HL-60 (cell line): ENCODE data around the gene IL15.

Experiments used
- GABPA ChIP-seq: IDR thresholded peaks from 2 replicates; pipeline ENCODE4 v1.6.1; 2012; ENCODE audit warnings: low read depth
- POLR2AphosphoS5 ChIP-seq: IDR thresholded peaks from 2 replicates; pipeline ENCODE4 v1.6.1; 2012; ENCODE audit warnings: low read depth
- TF ChIP-seq, protein P1 (sequence below): IDR thresholded peaks from one replicate; pipeline ENCODE4 v1.5.1; 2011; ENCODE audit warnings: low read length, control low read depth, inconsistent platforms; ENCODE audit not compliant: insufficient read depth
- TF ChIP-seq, protein P2 (sequence below): IDR thresholded peaks from 2 replicates; pipeline ENCODE4 v1.6.1; 2012; ENCODE audit warnings: low read depth; ENCODE audit not compliant: insufficient replicate concordance

DNA sequence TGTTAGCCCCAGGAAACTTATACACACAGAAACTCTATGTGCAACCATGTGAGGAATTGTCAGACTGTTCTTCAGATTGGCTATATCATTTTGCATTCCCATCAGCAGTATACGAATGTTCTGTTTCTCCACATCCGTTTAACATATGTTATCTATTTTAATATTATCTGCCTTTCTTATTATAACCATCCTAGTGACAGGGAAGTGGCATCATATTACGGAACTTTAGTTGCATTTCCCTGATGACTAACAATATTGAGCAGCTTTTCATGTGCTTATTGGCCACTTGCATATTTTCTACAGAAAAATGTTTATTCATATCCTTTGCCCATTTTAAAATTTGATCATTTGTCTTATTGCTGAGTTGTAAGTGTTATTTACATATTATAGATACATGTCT, 36.5 kb upstream of the IL15 start:
- TF ChIP-seq, protein P1, sequence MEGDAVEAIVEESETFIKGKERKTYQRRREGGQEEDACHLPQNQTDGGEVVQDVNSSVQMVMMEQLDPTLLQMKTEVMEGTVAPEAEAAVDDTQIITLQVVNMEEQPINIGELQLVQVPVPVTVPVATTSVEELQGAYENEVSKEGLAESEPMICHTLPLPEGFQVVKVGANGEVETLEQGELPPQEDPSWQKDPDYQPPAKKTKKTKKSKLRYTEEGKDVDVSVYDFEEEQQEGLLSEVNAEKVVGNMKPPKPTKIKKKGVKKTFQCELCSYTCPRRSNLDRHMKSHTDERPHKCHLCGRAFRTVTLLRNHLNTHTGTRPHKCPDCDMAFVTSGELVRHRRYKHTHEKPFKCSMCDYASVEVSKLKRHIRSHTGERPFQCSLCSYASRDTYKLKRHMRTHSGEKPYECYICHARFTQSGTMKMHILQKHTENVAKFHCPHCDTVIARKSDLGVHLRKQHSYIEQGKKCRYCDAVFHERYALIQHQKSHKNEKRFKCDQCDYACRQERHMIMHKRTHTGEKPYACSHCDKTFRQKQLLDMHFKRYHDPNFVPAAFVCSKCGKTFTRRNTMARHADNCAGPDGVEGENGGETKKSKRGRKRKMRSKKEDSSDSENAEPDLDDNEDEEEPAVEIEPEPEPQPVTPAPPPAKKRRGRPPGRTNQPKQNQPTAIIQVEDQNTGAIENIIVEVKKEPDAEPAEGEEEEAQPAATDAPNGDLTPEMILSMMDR = no peak
- TF ChIP-seq, protein P2, sequence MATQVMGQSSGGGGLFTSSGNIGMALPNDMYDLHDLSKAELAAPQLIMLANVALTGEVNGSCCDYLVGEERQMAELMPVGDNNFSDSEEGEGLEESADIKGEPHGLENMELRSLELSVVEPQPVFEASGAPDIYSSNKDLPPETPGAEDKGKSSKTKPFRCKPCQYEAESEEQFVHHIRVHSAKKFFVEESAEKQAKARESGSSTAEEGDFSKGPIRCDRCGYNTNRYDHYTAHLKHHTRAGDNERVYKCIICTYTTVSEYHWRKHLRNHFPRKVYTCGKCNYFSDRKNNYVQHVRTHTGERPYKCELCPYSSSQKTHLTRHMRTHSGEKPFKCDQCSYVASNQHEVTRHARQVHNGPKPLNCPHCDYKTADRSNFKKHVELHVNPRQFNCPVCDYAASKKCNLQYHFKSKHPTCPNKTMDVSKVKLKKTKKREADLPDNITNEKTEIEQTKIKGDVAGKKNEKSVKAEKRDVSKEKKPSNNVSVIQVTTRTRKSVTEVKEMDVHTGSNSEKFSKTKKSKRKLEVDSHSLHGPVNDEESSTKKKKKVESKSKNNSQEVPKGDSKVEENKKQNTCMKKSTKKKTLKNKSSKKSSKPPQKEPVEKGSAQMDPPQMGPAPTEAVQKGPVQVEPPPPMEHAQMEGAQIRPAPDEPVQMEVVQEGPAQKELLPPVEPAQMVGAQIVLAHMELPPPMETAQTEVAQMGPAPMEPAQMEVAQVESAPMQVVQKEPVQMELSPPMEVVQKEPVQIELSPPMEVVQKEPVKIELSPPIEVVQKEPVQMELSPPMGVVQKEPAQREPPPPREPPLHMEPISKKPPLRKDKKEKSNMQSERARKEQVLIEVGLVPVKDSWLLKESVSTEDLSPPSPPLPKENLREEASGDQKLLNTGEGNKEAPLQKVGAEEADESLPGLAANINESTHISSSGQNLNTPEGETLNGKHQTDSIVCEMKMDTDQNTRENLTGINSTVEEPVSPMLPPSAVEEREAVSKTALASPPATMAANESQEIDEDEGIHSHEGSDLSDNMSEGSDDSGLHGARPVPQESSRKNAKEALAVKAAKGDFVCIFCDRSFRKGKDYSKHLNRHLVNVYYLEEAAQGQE = no peak
- TF ChIP-seq POLR2AphosphoS5 (no peak), GABPA (no peak)
